Smooth muscle cell (in vitro differentiated cells): Measurements from ENCODE around the gene TOMM20. TPM values are rescaled to one million over a fixed set of nuclear protein-coding genes. Genes with fewer than 3 reads are reported as not detected.

Source experiments
- DNase-seq: peaks from one replicate; lab custom pipeline; 2025; ENCODE audit not compliant: unreplicated experiment; lab: John Stamatoyannopoulos, UW
- H2AFZ ChIP-seq: fragments of 200-600 bp; sonication (generic); 2 replicates; pipeline ENCODE4 v1.6.0; 2016; ENCODE audit warnings: antibody characterized with exemption, low read depth, mild to moderate bottlenecking
- H3F3A ChIP-seq: fragments of 200-600 bp; sonication (generic); 2 replicates; pipeline ENCODE4 v1.6.0; 2017; ENCODE audit warnings: antibody characterized with exemption, low read depth
- H3K27ac ChIP-seq: fragments of 200-600 bp; sonication (generic); 2 replicates; pipeline ENCODE4 v1.5.1; 2016; ENCODE audit warnings: low read depth, mild to moderate bottlenecking
- H3K27me3 ChIP-seq: fragments of 200-600 bp; sonication (generic); 2 replicates; pipeline ENCODE4 v1.6.1; 2016; ENCODE audit warnings: low read depth, mild to moderate bottlenecking
- H3K36me3 ChIP-seq: fragments of 200-600 bp; sonication (generic); 2 replicates; pipeline ENCODE4 v1.5.1; 2016; ENCODE audit warnings: low read depth
- H3K4me1 ChIP-seq: fragments of 200-600 bp; sonication (generic); 2 replicates; pipeline ENCODE4 v1.5.1; 2016; ENCODE audit warnings: low read depth
- H3K4me2 ChIP-seq: fragments of 200-600 bp; sonication (generic); 2 replicates; pipeline ENCODE4 v1.6.0; 2016; ENCODE audit warnings: mild to moderate bottlenecking
- H3K4me3 ChIP-seq: fragments of 200-600 bp; sonication (generic); 2 replicates; pipeline ENCODE4 v1.5.1; 2016; ENCODE audit warnings: mild to moderate bottlenecking
- H3K79me2 ChIP-seq: fragments of 200-600 bp; sonication (generic); 2 replicates; pipeline ENCODE4 v1.6.0; 2016; ENCODE audit warnings: low read depth, mild to moderate bottlenecking
- H3K9ac ChIP-seq: fragments of 200-600 bp; sonication (generic); 2 replicates; pipeline ENCODE4 v1.6.0; 2016; ENCODE audit warnings: low read depth
- H3K9me3 ChIP-seq: fragments of 200-600 bp; sonication (generic); replicated peaks from 2 replicates; pipeline ENCODE4 v1.5.1; 2016; ENCODE audit warnings: low read depth
- H4K20me1 ChIP-seq: fragments of 200-600 bp; sonication (generic); 2 replicates; pipeline ENCODE4 v1.6.0; 2016; ENCODE audit warnings: low read depth
- CTCF ChIP-seq: fragments of 200-600 bp; sonication (generic); IDR thresholded peaks from 2 replicates; pipeline ENCODE4 v1.5.1; 2017; ENCODE audit warnings: borderline replicate concordance, mild to moderate bottlenecking, antibody characterized with exemption; ENCODE audit not compliant: insufficient read depth, poor library complexity, severe bottlenecking
- WGBS: methylation state at CpG from one replicate; pipeline ENCODE4 v1.1.7; 2016; ENCODE audit warnings: low lambda C conversion rate; 5-methylcytosine and 5-hydroxymethylcytosine counted together
- polyA plus RNA-seq: library from polyadenylated mRNA; unstranded; fragments of >200 nt; fragmentation: Nextera tagmentation; extraction: Ambion mirVana; gene quantifications from 2 replicates; pipeline ENCODE4 v1.2.1, GENCODE V29; 2016
- total RNA-seq: library from RNA; depleted of rRNA; stranded (reverse); fragments of >200 nt; gene quantifications from 2 replicates; pipeline ENCODE4 v1.2.3, GENCODE V29; 2014

TOMM20 gene
- total and polyA plus RNA-seq, 2 experiments from 2014 or later: 46.1 to 82.1 TPM

- H2AFZ ChIP-seq: no peak overlapping the region
- H3K36me3 ChIP-seq: no peaks in the 10 kb centered on the region
- no peaks in the 10 kb centered on the region for H4K20me1 ChIP-seq
- H3K9me3 ChIP-seq: no peaks in the 10 kb centered on the region
- no peak for DNase-seq
- peak overlapping the region; percentile 86 for H3K27ac ChIP-seq
- H3F3A ChIP-seq: no peaks in the 10 kb centered on the region
- no peaks in the 10 kb centered on the region for H3K4me1 ChIP-seq
- H3K79me2 ChIP-seq: no peaks in the 10 kb centered on the region
- no peak overlapping the region for H3K4me3 ChIP-seq
- peak overlapping the region; percentile 27 for H3K4me2 ChIP-seq
- WGBS: 70% methylated on average over 19 of the region's 19 CpGs
- no peaks in the 10 kb centered on the region for H3K27me3 ChIP-seq
- TF ChIP-seq CTCF: no peak
- H3K9ac ChIP-seq: peak overlapping the region; percentile 26
Measured at GRCh38 chr1:235068158-235069121, 60.2 kb downstream of the TOMM20 start.

GRCh38 chr1:235067396-235068157 lies 61.1 kb downstream of the TOMM20 start:
- WGBS: 33% methylated on average over 12 of the region's 12 CpGs

GRCh38 chr1:235063068-235063765 lies 65.4 kb downstream of the TOMM20 start:
- H3K27me3 ChIP-seq: no peaks in the 10 kb centered on the region
- no peak overlapping the region for H3K4me2 ChIP-seq
- DNase-seq: no peak
- no peaks in the 10 kb centered on the region for H3K79me2 ChIP-seq
- TF ChIP-seq CTCF: no peak
- no peak overlapping the region for H2AFZ ChIP-seq
- H4K20me1 ChIP-seq: no peaks in the 10 kb centered on the region
- no peaks in the 10 kb centered on the region for H3K9me3 ChIP-seq
- H3K4me3 ChIP-seq: no peak overlapping the region
- no peaks in the 10 kb centered on the region for H3F3A ChIP-seq
- H3K4me1 ChIP-seq: peaks cover 13% of the 10 kb centered on the region
- peak overlapping the region; percentile 1 for H3K27ac ChIP-seq
- no peak overlapping the region for H3K9ac ChIP-seq
- WGBS: 81% methylated on average over 9 of the region's 9 CpGs
- no peaks in the 10 kb centered on the region for H3K36me3 ChIP-seq

More at GRCh38 chr1:235067396-235068157, 61.1 kb downstream of the TOMM20 start:
- Histone ChIP-seq H3K4me2 (peak overlapping the region; percentile 38), H3F3A (no peaks in the 10 kb centered on the region), H3K36me3 (no peaks in the 10 kb centered on the region), H2AFZ (no peak overlapping the region), H3K9ac (peak overlapping the region; percentile 51), H3K4me1 (no peaks in the 10 kb centered on the region), H3K27me3 (no peaks in the 10 kb centered on the region), H3K4me3 (no peak overlapping the region), H3K27ac (peak overlapping the region; percentile 86), H3K79me2 (no peaks in the 10 kb centered on the region), H4K20me1 (no peaks in the 10 kb centered on the region), H3K9me3 (no peaks in the 10 kb centered on the region)
- TF ChIP-seq CTCF: no peak
- no peak for DNase-seq
